Activated CD4-positive, alpha-beta T cell treated with anti-CD3 and anti-CD28 coated beads, Interleukin-2, amount 10 ng/mL, durations not matched to agents 24 days and 14 days (primary cell): ENCODE measurements around the gene CNIH1. TPM values are rescaled to one million over a fixed set of nuclear protein-coding genes. Genes with fewer than 3 reads are reported as not detected.
"Not testable (repeated sequence)": the region's sequence is repeated elsewhere in the genome, so short reads cannot be mapped to it uniquely, and the experiment has no call there.

Source experiments
- DNase-seq: peaks from one replicate; pipeline ENCODE4 v3.0.0; 2022
- H3K27ac Mint-ChIP-seq: one replicate; pipeline ENCODE4 v1.8.0; 2022; ENCODE audit warnings: mild to moderate bottlenecking, mixed read lengths
- H3K27me3 Mint-ChIP-seq: one replicate; pipeline ENCODE4 v1.8.0; 2022; ENCODE audit warnings: mixed read lengths
- H3K36me3 Mint-ChIP-seq: one replicate; pipeline ENCODE4 v1.8.0; 2022; ENCODE audit warnings: low read depth, mild to moderate bottlenecking, mixed read lengths
- H3K4me1 Mint-ChIP-seq: one replicate; pipeline ENCODE4 v1.8.0; 2021; ENCODE audit warnings: mixed read lengths
- H3K4me3 Mint-ChIP-seq: one replicate; pipeline ENCODE4 v1.8.0; 2022; ENCODE audit warnings: mild to moderate bottlenecking, moderate library complexity, mixed read lengths
- H3K9me3 Mint-ChIP-seq: one replicate; pipeline ENCODE4 v1.8.0; 2021; ENCODE audit warnings: mixed read lengths
- intact Hi-C: fragments of 100-400 bp; cut with micrococcal nuclease; formaldehyde crosslinking; loops from one replicate; pipeline ENCODE4 v1.15.1; 2023
- total RNA-seq: library from RNA; stranded (reverse); gene quantifications from 2 replicates; pipeline ENCODE4 v1.2.3, GENCODE V29; 2022

The CNIH1 gene
- total RNA-seq, 1 donor from 2014 or later, result 113 TPM

- H3K4me1 Mint-ChIP-seq, H3K27ac Mint-ChIP-seq, H3K36me3 Mint-ChIP-seq, intact Hi-C loops, H3K9me3 Mint-ChIP-seq, DNase-seq, H3K4me3 Mint-ChIP-seq: not testable (repeated sequence)
- H3K27me3 Mint-ChIP-seq, result peaks cover 31% of the 10 kb centered on the region
Observed at GRCh38 chr14:54378893-54379292, 62.3 kb downstream of the CNIH1 start.

GRCh38 chr14:54377501-54377900 is 63.7 kb downstream of the CNIH1 start:
- no peaks in the 10 kb centered on the region for H3K4me1 Mint-ChIP-seq
- no peak overlapping the region for H3K27ac Mint-ChIP-seq
- no peak overlapping the region for H3K4me3 Mint-ChIP-seq
- H3K9me3 Mint-ChIP-seq, result no peaks in the 10 kb centered on the region
- H3K27me3 Mint-ChIP-seq, result peaks cover 30% of the 10 kb centered on the region
- H3K36me3 Mint-ChIP-seq, result no peaks in the 10 kb centered on the region
- no peak for DNase-seq
- intact Hi-C loops, result no loop called here

- H3K4me1 Mint-ChIP-seq, result peaks cover 6% of the 10 kb centered on the region
- DNase-seq, result no peak
- H3K4me3 Mint-ChIP-seq, result no peak overlapping the region
- no peak overlapping the region for H3K27ac Mint-ChIP-seq
- intact Hi-C loops, result no loop called here
- no peaks in the 10 kb centered on the region for H3K36me3 Mint-ChIP-seq
- peaks cover 14% of the 10 kb centered on the region for H3K27me3 Mint-ChIP-seq
- H3K9me3 Mint-ChIP-seq, result no peaks in the 10 kb centered on the region
Observed at GRCh38 chr14:54374117-54374884, 66.9 kb downstream of the CNIH1 start.

Other genes with a start within 250 kb of the CNIH1 start
- gene CDKN3, start 44.4 kb downstream of the CNIH1 start, total RNA-seq, result 42.5 and 50.8 TPM in 2 replicates
- gene GMFB, start 47.6 kb upstream of the CNIH1 start, total RNA-seq, result 40.9 and 41.1 TPM in 2 replicates
- gene CGRRF1, start 68.5 kb upstream of the CNIH1 start, total RNA-seq, result 7.8 and 11.9 TPM in 2 replicates
- 4.6 and 5.7 TPM in 2 replicates for gene SAMD4A, start 125.8 kb upstream of the CNIH1 start, total RNA-seq